Mesodermal cell (in vitro differentiated cells): Measurements from ENCODE around the gene RBP5.

Experiments used
- H3K27ac ChIP-seq: 2 replicates; pipeline ENCODE4 v1.7.0; 2013; ENCODE audit warnings: mild to moderate bottlenecking, low read depth, low read length, moderate library complexity; ENCODE audit not compliant: severe bottlenecking
- H3K36me3 ChIP-seq: 2 replicates; pipeline ENCODE4 v1.7.1; 2013; ENCODE audit warnings: mild to moderate bottlenecking, low read length, moderate library complexity; ENCODE audit not compliant: control insufficient read depth, insufficient read depth
- H3K4me1 ChIP-seq: one replicate; pipeline ENCODE4 v1.7.1; 2013; ENCODE audit warnings: mild to moderate bottlenecking, low read length; ENCODE audit not compliant: insufficient read depth, control insufficient read depth, poor library complexity, severe bottlenecking
- H3K4me3 ChIP-seq: 2 replicates; pipeline ENCODE4 v1.7.0; 2013; ENCODE audit warnings: low read length, control low read depth, mild to moderate bottlenecking; ENCODE audit not compliant: insufficient read depth, poor library complexity, severe bottlenecking; ENCODE audit errors: extremely low read depth
- H3K9me3 ChIP-seq: 2 replicates; pipeline ENCODE4 v1.7.1; 2013; ENCODE audit warnings: mild to moderate bottlenecking, low read length, moderate library complexity; ENCODE audit not compliant: control insufficient read depth
- WGBS, 2 experiments: methylation state at CpG; one replicate each; pipeline ENCODE4 v1.1.5; 2013; ENCODE audit warnings: missing lambda C conversion rate in 2 of 2; ENCODE audit not compliant: insufficient coverage in 2 of 2; 5-methylcytosine and 5-hydroxymethylcytosine counted together

RBP5 gene

GRCh38 chr12:7091171-7091570 is 37.5 kb downstream of the RBP5 start:
- Histone ChIP-seq H3K36me3 (no peaks in the 10 kb centered on the region), H3K4me3 (no peak overlapping the region), H3K9me3 (no peaks in the 10 kb centered on the region), H3K4me1 (no peaks in the 10 kb centered on the region), H3K27ac (no peak overlapping the region)
- WGBS, 2 experiments: 91 to 94% methylated on average over 4 to 6 of the region's 7 CpGs

- H3K27ac ChIP-seq: no peak overlapping the region
- H3K4me3 ChIP-seq: no peak overlapping the region
- no peaks in the 10 kb centered on the region for H3K36me3 ChIP-seq
- no peaks in the 10 kb centered on the region for H3K9me3 ChIP-seq
- H3K4me1 ChIP-seq: no peaks in the 10 kb centered on the region
- 63 to 68% methylated on average over 16 of the region's 16 CpGs for WGBS, 2 experiments
Measured at GRCh38 chr12:7090222-7090998, 38.3 kb downstream of the RBP5 start.

GRCh38 chr12:7089196-7089871 is 39.4 kb downstream of the RBP5 start:
- 88 to 93% methylated on average over 9 to 11 of the region's 11 CpGs for WGBS, 2 experiments
- no peak overlapping the region for H3K27ac ChIP-seq
- no peaks in the 10 kb centered on the region for H3K4me1 ChIP-seq
- H3K9me3 ChIP-seq: no peaks in the 10 kb centered on the region
- H3K36me3 ChIP-seq: no peaks in the 10 kb centered on the region
- H3K4me3 ChIP-seq: no peak overlapping the region

DNA sequence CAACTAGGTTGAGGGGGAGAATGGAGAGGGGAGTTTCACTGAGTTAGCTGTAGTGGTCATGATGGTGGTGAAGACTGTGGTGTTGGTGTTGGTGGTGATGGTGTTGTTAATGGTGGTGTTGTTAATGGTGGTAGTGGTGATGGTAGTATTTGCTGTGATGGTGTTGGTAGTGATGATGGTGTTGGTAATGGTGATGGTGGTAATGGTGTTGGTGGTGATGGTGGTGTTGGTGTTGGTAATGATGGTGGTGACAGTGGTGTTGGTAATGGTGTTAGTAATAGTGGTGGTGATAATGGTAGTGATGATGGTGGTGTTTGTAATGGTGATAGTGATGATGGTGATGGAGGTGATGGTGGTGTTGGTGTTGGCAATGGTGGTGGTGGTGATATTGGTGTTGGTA is 45.6 kb downstream of the RBP5 start:
- H3K36me3 ChIP-seq: no peaks in the 10 kb centered on the region
- H3K4me1 ChIP-seq: peaks cover 5% of the 10 kb centered on the region
- H3K27ac ChIP-seq: no peak overlapping the region
- H3K4me3 ChIP-seq: no peak overlapping the region
- peaks cover 6% of the 10 kb centered on the region for H3K9me3 ChIP-seq

GRCh38 chr12:7081037-7081436 is 47.7 kb downstream of the RBP5 start:
- Histone ChIP-seq H3K27ac (no peak overlapping the region), H3K4me3 (no peak overlapping the region), H3K4me1 (peaks cover 5% of the 10 kb centered on the region), H3K36me3 (no peaks in the 10 kb centered on the region), H3K9me3 (peaks cover 6% of the 10 kb centered on the region)
- 94% methylated on average over 11 to 14 of the region's 14 CpGs for WGBS, 2 experiments

- Histone ChIP-seq H3K4me1 (peaks cover 5% of the 10 kb centered on the region), H3K27ac (peak overlapping the region; percentile 88), H3K9me3 (peaks cover 6% of the 10 kb centered on the region)
Measured at GRCh38 chr12:7079826-7080125, 48.9 kb downstream of the RBP5 start.

GRCh38 chr12:7078163-7078562 is 50.5 kb downstream of the RBP5 start:
- Histone ChIP-seq H3K4me1 (peaks cover 5% of the 10 kb centered on the region), H3K9me3 (peaks cover 3% of the 10 kb centered on the region), H3K36me3 (no peaks in the 10 kb centered on the region), H3K27ac (no peak overlapping the region), H3K4me3 (no peak overlapping the region)
- 79% methylated on average over 2 of the region's 4 CpGs; no CpG with 5 or more reads in 1 of the 2 experiments for WGBS, 2 experiments

More at GRCh38 chr12:7079826-7080125, 48.9 kb downstream of the RBP5 start:
- Histone ChIP-seq H3K4me3 (no peak overlapping the region), H3K36me3 (no peaks in the 10 kb centered on the region)

- Histone ChIP-seq H3K4me1 (peaks cover 5% of the 10 kb centered on the region), H3K4me3 (no peak overlapping the region), H3K36me3 (no peaks in the 10 kb centered on the region), H3K27ac (no peak overlapping the region), H3K9me3 (no peaks in the 10 kb centered on the region)
- WGBS, 2 experiments: 89 to 94% methylated on average over 2 to 3 of the region's 4 CpGs
Measured at GRCh38 chr12:7076493-7076892, 52.2 kb downstream of the RBP5 start.

DNA sequence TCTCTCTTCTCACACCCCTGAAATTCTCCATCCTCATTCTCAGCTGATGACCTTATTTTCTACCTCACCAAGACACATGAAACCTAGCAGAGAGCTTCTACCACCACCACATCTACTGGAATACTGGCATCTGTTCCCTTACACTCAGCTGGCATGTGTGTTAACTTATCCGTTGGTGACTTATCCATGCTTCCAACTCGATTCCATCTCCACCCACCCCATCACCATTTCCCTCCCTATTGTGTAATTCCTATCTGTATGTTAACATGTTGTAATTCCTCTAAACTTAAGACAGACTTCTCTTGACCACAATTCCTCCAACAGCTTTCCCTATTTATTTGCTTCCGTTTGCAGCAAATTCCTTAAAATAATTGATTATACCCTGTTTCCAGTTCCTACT is 52.8 kb downstream of the RBP5 start:
- WGBS, 2 experiments: 90 to 100% methylated on average over 1 to 3 of the region's 3 CpGs
- H3K27ac ChIP-seq: no peak overlapping the region

DNA sequence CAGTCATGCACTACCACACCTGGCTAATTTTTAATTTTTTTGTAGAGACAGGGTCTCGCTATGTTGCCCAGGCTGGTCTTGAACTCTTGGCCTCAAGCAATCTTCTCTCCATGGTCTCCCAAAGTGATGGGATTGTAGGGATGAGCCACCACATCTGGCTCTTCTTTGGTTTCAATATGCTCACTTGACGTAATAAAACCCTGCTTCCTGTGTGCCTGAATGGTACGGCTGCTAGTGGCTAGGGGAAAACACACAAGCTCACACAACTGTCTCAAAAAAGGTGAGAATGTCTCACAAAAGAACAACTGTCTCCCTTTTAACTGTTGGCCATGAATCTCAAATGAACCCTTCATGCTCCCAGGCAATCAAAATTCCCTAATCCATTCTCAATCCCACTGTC is 53.2 kb downstream of the RBP5 start:
- WGBS, 2 experiments: 87 to 94% methylated on average over 2 to 3 of the region's 3 CpGs
- peaks cover 5% of the 10 kb centered on the region for H3K4me1 ChIP-seq
- H3K4me3 ChIP-seq: no peak overlapping the region
- no peak overlapping the region for H3K27ac ChIP-seq
- H3K9me3 ChIP-seq: no peaks in the 10 kb centered on the region
- H3K36me3 ChIP-seq: no peaks in the 10 kb centered on the region

More for the DNA sequence above, 52.8 kb downstream of the RBP5 start:
- H3K9me3 ChIP-seq: no peaks in the 10 kb centered on the region
- peaks cover 5% of the 10 kb centered on the region for H3K4me1 ChIP-seq
- no peak overlapping the region for H3K4me3 ChIP-seq
- H3K36me3 ChIP-seq: no peaks in the 10 kb centered on the region

DNA sequence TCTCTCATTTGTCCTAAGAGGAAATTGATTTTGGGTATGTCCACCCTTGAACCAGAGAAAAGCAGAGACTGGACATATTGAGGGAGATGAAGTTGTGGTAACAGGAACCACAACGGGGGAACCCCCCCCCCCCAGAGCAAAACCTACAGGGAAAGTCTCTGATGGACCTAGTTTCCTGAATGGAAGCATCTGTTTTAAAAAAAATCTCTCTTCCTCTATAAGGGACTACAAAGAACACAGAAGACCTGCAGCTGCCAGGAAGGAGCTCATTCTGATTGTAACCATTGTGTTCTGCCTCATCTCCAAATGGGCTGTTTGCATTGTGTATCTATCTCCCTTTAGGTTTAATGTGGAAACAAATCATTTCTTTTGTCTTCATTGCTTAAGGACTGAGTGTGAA is 54.7 kb downstream of the RBP5 start:
- Histone ChIP-seq H3K4me1 (no peaks in the 10 kb centered on the region), H3K36me3 (no peaks in the 10 kb centered on the region), H3K4me3 (no peak overlapping the region), H3K9me3 (no peaks in the 10 kb centered on the region), H3K27ac (no peak overlapping the region)
- WGBS, 2 experiments: no CpG with 5 or more reads among the region's 1 CpG
